SK-N-MC (cell line): ENCODE measurements around the gene KCNF1.

Source experiments
- DNase-seq: peaks from one replicate; pipeline ENCODE4 v3.0.0-alpha.2; 2011; ENCODE audit warnings: low read depth, low spot score
- H3K27ac ChIP-seq: fragments of 200-600 bp; sonication (generic); 2 replicates; pipeline ENCODE4 v1.5.1; 2016; ENCODE audit warnings: mixed run types
- H3K36me3 ChIP-seq: fragments of 200-600 bp; sonication (generic); 2 replicates; pipeline ENCODE4 v1.6.1; 2017; ENCODE audit warnings: antibody characterized with exemption, low read length, mixed read lengths; ENCODE audit not compliant: insufficient read depth
- H3K4me3 ChIP-seq: fragments of 200-600 bp; sonication (generic); 2 replicates; pipeline ENCODE4 v1.5.1; 2016
- H3K9ac ChIP-seq: fragments of 200-600 bp; sonication (generic); 2 replicates; pipeline ENCODE4 v1.8.0; 2017; ENCODE audit warnings: mixed run types, mixed read lengths; ENCODE audit not compliant: insufficient read length
- H3K9me3 ChIP-seq: fragments of 200-600 bp; sonication (generic); 2 replicates; pipeline ENCODE4 v1.6.1; 2017; ENCODE audit warnings: low read depth, mild to moderate bottlenecking, antibody characterized with exemption, low read length, moderate library complexity, mixed read lengths
- EZH2 ChIP-seq: fragments of 200-600 bp; sonication (generic); IDR thresholded peaks from one replicate; pipeline ENCODE4 v1.6.1; 2017; ENCODE audit warnings: antibody characterized with exemption
- FOXP2 ChIP-seq: optimal IDR thresholded peaks from 2 replicates; pipeline ENCODE3; 2011; ENCODE audit warnings: mild to moderate bottlenecking, moderate library complexity; ENCODE audit not compliant: insufficient read depth; ENCODE audit errors: extremely low read length, control extremely low read depth
- POLR2AphosphoS5 ChIP-seq: IDR thresholded peaks from 2 replicates; pipeline ENCODE4 v1.6.1; 2012; ENCODE audit warnings: mild to moderate bottlenecking, low read depth, low read length, borderline replicate concordance

The KCNF1 gene

GRCh38 chr2:10919410-10919770 lies 7.7 kb downstream of the KCNF1 start:
- no peak for DNase-seq
- no peak overlapping the region for H3K9ac ChIP-seq
- no peak overlapping the region for H3K4me3 ChIP-seq
- no peaks in the 10 kb centered on the region for H3K9me3 ChIP-seq
- H3K27ac ChIP-seq = no peak overlapping the region
- TF ChIP-seq FOXP2 (no peak), POLR2AphosphoS5 (no peak), EZH2 (no peak)
- no peaks in the 10 kb centered on the region for H3K36me3 ChIP-seq

GRCh38 chr2:10919771-10920621 lies 8.3 kb downstream of the KCNF1 start:
- no peak for DNase-seq
- TF ChIP-seq EZH2 (no peak), FOXP2 (no peak), POLR2AphosphoS5 (no peak)
- Histone ChIP-seq H3K9me3 (no peaks in the 10 kb centered on the region), H3K36me3 (no peaks in the 10 kb centered on the region), H3K4me3 (no peak overlapping the region), H3K9ac (no peak overlapping the region), H3K27ac (no peak overlapping the region)

- TF ChIP-seq FOXP2 (no peak), POLR2AphosphoS5 (no peak), EZH2 (no peak)
- H3K36me3 ChIP-seq = no peaks in the 10 kb centered on the region
- no peak for DNase-seq
- no peak overlapping the region for H3K4me3 ChIP-seq
- no peak overlapping the region for H3K27ac ChIP-seq
- H3K9me3 ChIP-seq = no peaks in the 10 kb centered on the region
- no peak overlapping the region for H3K9ac ChIP-seq
Measured at GRCh38 chr2:10920764-10921388, 9.1 kb downstream of the KCNF1 start.

- TF ChIP-seq FOXP2 (no peak), POLR2AphosphoS5 (no peak), EZH2 (no peak)
Measured at GRCh38 chr2:10921525-10921924, 9.8 kb downstream of the KCNF1 start.

DNA sequence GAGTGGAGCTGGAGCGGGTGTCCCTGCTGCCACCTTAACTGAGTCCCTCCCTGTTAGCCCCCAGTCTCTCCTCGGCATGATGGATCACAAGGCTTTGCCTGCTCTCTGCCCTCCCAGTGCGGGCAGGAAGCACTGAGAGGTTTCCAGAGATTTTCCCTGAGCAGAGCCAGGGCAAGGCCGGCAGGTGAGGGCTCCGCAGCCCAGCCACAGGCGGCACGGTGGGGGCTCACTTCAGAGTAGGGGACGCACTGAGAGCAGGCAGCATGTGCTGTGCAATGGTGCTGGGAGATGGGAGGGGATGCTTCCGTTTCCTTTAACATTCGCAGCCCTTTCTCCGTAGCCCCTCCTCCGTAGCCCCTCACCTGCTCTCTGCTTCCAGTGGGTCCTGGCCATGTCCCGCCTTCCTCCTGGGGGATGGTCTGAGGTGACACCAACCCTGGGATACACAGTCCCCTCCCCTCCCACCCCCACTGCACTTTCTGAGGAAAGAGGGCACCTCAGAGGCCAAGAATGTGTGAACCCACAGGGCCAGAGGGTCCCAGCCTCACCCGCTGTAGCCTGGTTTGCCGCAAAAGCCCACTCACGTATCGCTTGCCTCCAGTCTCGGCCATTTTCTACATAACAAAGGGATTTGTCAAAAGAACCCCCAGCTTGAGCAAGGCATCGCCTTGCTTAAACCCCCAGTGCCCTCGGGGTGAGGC lies 10.7 kb downstream of the KCNF1 start:
- no peak for DNase-seq
- H3K9ac ChIP-seq = no peak overlapping the region

More at GRCh38 chr2:10921525-10921924, 9.8 kb downstream of the KCNF1 start:
- Histone ChIP-seq H3K9me3 (no peaks in the 10 kb centered on the region), H3K9ac (no peak overlapping the region), H3K36me3 (no peaks in the 10 kb centered on the region), H3K27ac (no peak overlapping the region), H3K4me3 (no peak overlapping the region)
- no peak for DNase-seq

DNA sequence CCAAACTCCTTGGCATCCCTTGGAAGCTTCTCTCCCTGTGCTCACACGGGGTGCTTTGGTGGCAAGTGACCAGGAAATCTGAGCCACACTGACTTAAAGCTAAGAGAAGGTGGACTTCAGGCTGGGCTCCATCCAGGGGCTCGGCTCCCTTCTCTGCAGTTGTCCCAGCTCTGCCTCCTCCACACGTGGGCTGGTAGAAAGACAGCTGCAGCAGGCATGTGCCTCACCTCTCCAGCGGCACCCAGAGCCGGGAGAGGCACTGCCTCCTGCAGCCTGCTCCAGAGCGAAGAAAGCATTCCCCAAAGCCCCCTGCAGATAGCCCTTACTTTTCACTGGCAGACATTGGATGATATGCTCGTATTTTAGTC lies 11.3 kb downstream of the KCNF1 start:
- Histone ChIP-seq H3K36me3 (no peaks in the 10 kb centered on the region), H3K9me3 (no peaks in the 10 kb centered on the region), H3K9ac (no peak overlapping the region), H3K4me3 (no peak overlapping the region), H3K27ac (no peak overlapping the region)
- TF ChIP-seq POLR2AphosphoS5 = no peak
- no peak for TF ChIP-seq EZH2
- TF ChIP-seq FOXP2 = no peak
- no peak for DNase-seq

More for the DNA sequence above, 10.7 kb downstream of the KCNF1 start:
- no peak for TF ChIP-seq POLR2AphosphoS5
- TF ChIP-seq FOXP2 = no peak
- no peak for TF ChIP-seq EZH2
- H3K4me3 ChIP-seq = no peak overlapping the region
- no peaks in the 10 kb centered on the region for H3K36me3 ChIP-seq
- no peaks in the 10 kb centered on the region for H3K9me3 ChIP-seq
- H3K27ac ChIP-seq = no peak overlapping the region

DNA sequence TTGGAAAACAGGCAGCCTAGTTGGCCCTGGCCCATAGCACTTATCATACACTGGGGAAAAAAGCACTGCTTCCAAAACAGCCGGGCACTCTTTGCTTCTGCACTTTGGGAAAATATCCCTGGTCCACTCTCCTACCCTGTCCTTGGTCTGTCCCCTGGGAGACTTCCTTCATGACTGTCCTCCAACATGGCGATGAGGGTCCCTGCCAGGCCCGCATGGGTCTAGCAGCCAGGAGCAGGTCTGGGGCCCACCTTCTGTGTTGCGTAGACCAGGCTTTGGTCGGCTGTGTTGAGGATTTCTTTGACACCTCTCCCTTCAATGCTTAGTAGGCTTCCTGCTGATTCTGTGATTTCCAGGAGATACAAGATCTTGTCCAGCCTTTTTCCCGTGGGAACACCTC lies 12.2 kb downstream of the KCNF1 start:
- Histone ChIP-seq H3K9me3 (no peaks in the 10 kb centered on the region), H3K27ac (no peak overlapping the region), H3K36me3 (no peaks in the 10 kb centered on the region), H3K4me3 (no peak overlapping the region), H3K9ac (no peak overlapping the region)
- no peak for DNase-seq
- TF ChIP-seq EZH2 = no peak
- no peak for TF ChIP-seq FOXP2
- TF ChIP-seq POLR2AphosphoS5 = no peak

- no peaks in the 10 kb centered on the region for H3K9me3 ChIP-seq
- no peak overlapping the region for H3K9ac ChIP-seq
- TF ChIP-seq POLR2AphosphoS5 (no peak), EZH2 (no peak)
- H3K4me3 ChIP-seq = no peak overlapping the region
- no peak for DNase-seq
- H3K36me3 ChIP-seq = no peaks in the 10 kb centered on the region
- H3K27ac ChIP-seq = no peak overlapping the region
Measured at GRCh38 chr2:10924441-10924840, 12.7 kb downstream of the KCNF1 start.

GRCh38 chr2:10924859-10925258 lies 13.1 kb downstream of the KCNF1 start:
- TF ChIP-seq EZH2 (no peak), POLR2AphosphoS5 (no peak), FOXP2 (no peak)
- no peak overlapping the region for H3K27ac ChIP-seq
- no peak overlapping the region for H3K9ac ChIP-seq
- no peaks in the 10 kb centered on the region for H3K9me3 ChIP-seq
- no peaks in the 10 kb centered on the region for H3K36me3 ChIP-seq
- no peak overlapping the region for H3K4me3 ChIP-seq
- no peak for DNase-seq
